Activated naive CD8-positive, alpha-beta T cell treated with anti-CD3 and anti-CD28 coated beads, Interleukin-2, amount 50 U/mL, for 16 hours (primary cell): ENCODE data around the gene WAC.

Source experiments
- DNase-seq: peaks from one replicate; pipeline ENCODE4 v3.0.0-alpha.2; 2020; ENCODE audit warnings: low read depth, low spot score

WAC gene

GRCh38 chr10:28666751-28667467, 134.0 kb downstream of the WAC start:
- no peak for DNase-seq

- DNase-seq = no peak
These were observed 135.7 kb downstream of the WAC start for GRCh38 chr10:28668363-28669226.

- no peak for DNase-seq
These were observed 136.6 kb downstream of the WAC start for GRCh38 chr10:28669227-28670173.
